Keratinocyte (primary cell): ENCODE measurements around the gene RBM34. TPM values are rescaled to one million over a fixed set of nuclear protein-coding genes. Genes with fewer than 3 reads are reported as not detected.

Source experiments
- DNase-seq: peaks from one replicate; pipeline ENCODE4 v3.0.0-alpha.2; 2011; ENCODE audit warnings: low read depth, missing footprints, low spot score
- FAIRE-seq: peaks from 2 replicates; lab custom pipeline; 2011; peaks lifted over from hg19 to GRCh38; lab: Jason Lieb, UNC
- H2AFZ ChIP-seq: 2 replicates; pipeline ENCODE4 v1.6.0; 2012; ENCODE audit warnings: low read length, control low read depth, inconsistent platforms; ENCODE audit not compliant: control insufficient read depth
- H3K27ac ChIP-seq: 2 replicates; pipeline ENCODE4 v1.5.1; 2011; ENCODE audit warnings: low read length; ENCODE audit not compliant: control insufficient read depth, insufficient read depth
- H3K27me3 ChIP-seq: 3 replicates; pipeline ENCODE4 v1.6.0; 2011; ENCODE audit warnings: low read length; ENCODE audit not compliant: control insufficient read depth, insufficient read depth; ENCODE audit errors: extremely low read depth
- H3K36me3 ChIP-seq, 2 experiments: 2 replicates in 1 of 2; 3 replicates in 1 of 2; pipeline ENCODE4 v1.5.1; 2011; ENCODE audit warnings: low read length in 2 of 2, mild to moderate bottlenecking in 1 of 2; ENCODE audit not compliant: control insufficient read depth in 2 of 2, insufficient read depth in 2 of 2; ENCODE audit errors: extremely low read depth in 1 of 2
- H3K4me1 ChIP-seq: 3 replicates; pipeline ENCODE4 v1.5.1; 2011; ENCODE audit warnings: low read length; ENCODE audit not compliant: control insufficient read depth, insufficient read depth; ENCODE audit errors: extremely low read depth
- H3K4me2 ChIP-seq: 3 replicates; pipeline ENCODE4 v1.6.0; 2011; ENCODE audit warnings: low read depth, low read length; ENCODE audit not compliant: control insufficient read depth, insufficient read depth; ENCODE audit errors: extremely low read depth
- H3K4me3 ChIP-seq, 3 experiments: fragments of 200-600 bp in 1 of 3; sonication (generic) in 1 of 3; 2 replicates in 2 of 3; 3 replicates in 1 of 3; pipeline ENCODE4 v1.5.1; 2011 to 2016; ENCODE audit warnings: low read length in 3 of 3, mild to moderate bottlenecking in 3 of 3, control low read depth in 2 of 3, inconsistent platforms in 1 of 3, low read depth in 1 of 3, mixed read lengths in 1 of 3, mixed run types in 1 of 3, moderate library complexity in 1 of 3; ENCODE audit not compliant: control insufficient read depth in 2 of 3, insufficient read depth in 2 of 3; ENCODE audit errors: extremely low read depth in 1 of 3
- H3K79me2 ChIP-seq: 2 replicates; pipeline ENCODE4 v1.6.0; 2012; ENCODE audit warnings: low read length; ENCODE audit not compliant: control insufficient read depth, insufficient read depth
- H3K9ac ChIP-seq: 3 replicates; pipeline ENCODE4 v1.6.0; 2011; ENCODE audit warnings: low read length; ENCODE audit not compliant: control insufficient read depth, insufficient read depth; ENCODE audit errors: extremely low read depth
- H3K9me1 ChIP-seq: 3 replicates; pipeline ENCODE4 v1.6.0; 2011; ENCODE audit warnings: low read length; ENCODE audit not compliant: control insufficient read depth, insufficient read depth; ENCODE audit errors: extremely low read depth
- H3K9me3 ChIP-seq: 2 replicates; pipeline ENCODE4 v1.5.1; 2012; ENCODE audit warnings: low read depth, low read length; ENCODE audit not compliant: control insufficient read depth
- H4K20me1 ChIP-seq: 3 replicates; pipeline ENCODE4 v1.6.0; 2011; ENCODE audit warnings: low read length; ENCODE audit not compliant: control insufficient read depth, insufficient read depth; ENCODE audit errors: extremely low read depth
- EZH2 ChIP-seq: IDR thresholded peaks from one replicate; pipeline ENCODE4 v1.6.1; 2012; ENCODE audit warnings: inconsistent platforms, mild to moderate bottlenecking, low read length, moderate library complexity
- dilution Hi-C: fragments of 300-500 bp; cut with MboI; formaldehyde crosslinking; loops from one replicate; pipeline ENCODE4 v1.7.0; 2020; ENCODE audit warnings: low sequenced_read_pairs; ENCODE audit not compliant: extremely low pct_ligation_motif_present
- polyA plus RNA-seq, 5 experiments: library from polyadenylated mRNA; depleted of rRNA in 3 of 5; stranded (reverse) in 3 of 5; stranded (forward) in 1 of 5; unstranded in 1 of 5; fragments of >200 nt; gene quantifications; 1 replicate in 1 of 5; 2 replicates in 3 of 5; 3 replicates in 1 of 5; pipeline versions ENCODE4 v1.2.1 to v1.2.3, GENCODE V29; 2011 to 2012; ENCODE audit warnings: missing spikeins in 2 of 5, low read depth in 1 of 5, low replicate concordance in 1 of 5
- TF ChIP-seq, protein P1 (sequence below), 3 experiments: IDR thresholded peaks in 1 of 3; conservative IDR thresholded peaks in 1 of 3; optimal IDR thresholded peaks in 1 of 3; 2 replicates in 2 of 3; 3 replicates in 1 of 3; pipeline versions ENCODE3 to v1.5.1; 2011; ENCODE audit warnings: low read length in 3 of 3, mild to moderate bottlenecking in 3 of 3, moderate library complexity in 2 of 3, control low read depth in 1 of 3, inconsistent platforms in 1 of 3; ENCODE audit not compliant: insufficient read depth in 2 of 3; ENCODE audit errors: extremely low read depth in 1 of 3

The RBM34 gene
- polyA plus RNA-seq, 1 donor (not counting 4 experiments of a cell fraction or from before 2014, with no cell fraction given): 39.3 TPM

DNA sequence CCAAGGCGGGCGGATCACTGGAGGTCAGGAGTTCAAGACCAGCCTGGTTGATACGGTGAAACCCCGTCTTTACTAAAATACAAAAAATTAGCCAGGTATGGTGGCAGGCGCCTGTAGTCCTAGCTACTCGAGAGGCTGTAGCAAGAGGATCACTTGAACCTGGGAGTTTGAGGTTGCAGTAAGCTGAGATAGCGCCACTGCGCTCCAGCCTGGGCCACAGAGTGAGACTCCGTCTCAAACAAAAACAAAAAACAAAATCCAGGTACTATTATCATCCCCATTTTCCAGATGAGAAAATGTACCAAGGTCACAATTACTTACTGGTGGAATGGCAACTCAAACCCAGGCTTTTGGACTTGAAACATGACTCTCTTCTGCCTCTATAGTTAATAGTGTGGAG is 36.9 kb downstream of the RBM34 start:
- H4K20me1 ChIP-seq: peaks cover 18% of the 10 kb centered on the region
- no peak overlapping the region for H3K9ac ChIP-seq
- peaks cover 89% of the 10 kb centered on the region for H3K79me2 ChIP-seq
- H3K4me2 ChIP-seq: no peak overlapping the region
- dilution Hi-C loops: no loop called here
- H3K36me3 ChIP-seq: peaks cover 3 to 19% of the 10 kb centered on the region in 2 experiments
- H3K4me3 ChIP-seq: no peak overlapping the region
- H3K9me3 ChIP-seq: no peaks in the 10 kb centered on the region
- peaks cover 3% of the 10 kb centered on the region for H3K4me1 ChIP-seq
- H3K27me3 ChIP-seq: no peaks in the 10 kb centered on the region
- no peak for DNase-seq
- no peak for FAIRE-seq
- TF ChIP-seq, protein P1, sequence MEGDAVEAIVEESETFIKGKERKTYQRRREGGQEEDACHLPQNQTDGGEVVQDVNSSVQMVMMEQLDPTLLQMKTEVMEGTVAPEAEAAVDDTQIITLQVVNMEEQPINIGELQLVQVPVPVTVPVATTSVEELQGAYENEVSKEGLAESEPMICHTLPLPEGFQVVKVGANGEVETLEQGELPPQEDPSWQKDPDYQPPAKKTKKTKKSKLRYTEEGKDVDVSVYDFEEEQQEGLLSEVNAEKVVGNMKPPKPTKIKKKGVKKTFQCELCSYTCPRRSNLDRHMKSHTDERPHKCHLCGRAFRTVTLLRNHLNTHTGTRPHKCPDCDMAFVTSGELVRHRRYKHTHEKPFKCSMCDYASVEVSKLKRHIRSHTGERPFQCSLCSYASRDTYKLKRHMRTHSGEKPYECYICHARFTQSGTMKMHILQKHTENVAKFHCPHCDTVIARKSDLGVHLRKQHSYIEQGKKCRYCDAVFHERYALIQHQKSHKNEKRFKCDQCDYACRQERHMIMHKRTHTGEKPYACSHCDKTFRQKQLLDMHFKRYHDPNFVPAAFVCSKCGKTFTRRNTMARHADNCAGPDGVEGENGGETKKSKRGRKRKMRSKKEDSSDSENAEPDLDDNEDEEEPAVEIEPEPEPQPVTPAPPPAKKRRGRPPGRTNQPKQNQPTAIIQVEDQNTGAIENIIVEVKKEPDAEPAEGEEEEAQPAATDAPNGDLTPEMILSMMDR (optimal IDR thresholded peaks at IDR 0.05 in 1 of 3, IDR thresholded peaks at IDR 0.05 in 1 of 3, conservative IDR thresholded peaks at IDR 0.05 in 1 of 3; ENCODE audit: extremely low read depth in 1 of 3, insufficient read depth in 2 of 3, low read length in 3 of 3): no peak
- no peak for TF ChIP-seq EZH2
- no peaks in the 10 kb centered on the region for H3K9me1 ChIP-seq
- H2AFZ ChIP-seq: no peak overlapping the region
- no peak overlapping the region for H3K27ac ChIP-seq

DNA sequence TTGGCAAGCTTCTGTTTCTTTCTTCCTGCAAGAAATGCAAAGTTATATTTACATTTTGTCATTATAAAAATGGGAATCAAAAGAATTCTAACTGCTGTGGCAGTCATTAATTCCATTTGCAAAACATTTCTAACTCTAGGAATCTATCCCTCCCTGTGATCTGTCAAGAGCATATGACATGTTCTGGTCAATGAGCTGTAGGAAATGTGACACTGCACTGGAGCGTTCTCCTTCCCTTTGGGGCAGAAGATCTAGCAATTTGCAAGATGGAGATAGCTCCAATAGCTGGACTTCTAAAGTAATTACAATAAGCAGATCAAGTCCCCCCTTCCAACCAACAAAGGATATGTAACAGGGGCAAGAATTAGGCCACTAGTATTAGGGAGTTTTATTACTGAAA is 38.7 kb downstream of the RBM34 start:
- Histone ChIP-seq H3K79me2 (peaks cover 92% of the 10 kb centered on the region), H3K9me1 (no peaks in the 10 kb centered on the region), H3K9me3 (no peaks in the 10 kb centered on the region), H3K27ac (no peak overlapping the region), H3K9ac (no peak overlapping the region), H4K20me1 (peaks cover 14% of the 10 kb centered on the region), H3K36me3 (peaks cover 13 to 29% of the 10 kb centered on the region in 2 experiments), H3K4me2 (no peak overlapping the region), H2AFZ (no peak overlapping the region), H3K4me1 (no peaks in the 10 kb centered on the region), H3K27me3 (no peaks in the 10 kb centered on the region), H3K4me3 (no peak overlapping the region)
- DNase-seq (no peak), FAIRE-seq (no peak)
- TF ChIP-seq, protein P1 (optimal IDR thresholded peaks at IDR 0.05 in 1 of 3, IDR thresholded peaks at IDR 0.05 in 1 of 3, conservative IDR thresholded peaks at IDR 0.05 in 1 of 3; ENCODE audit: extremely low read depth in 1 of 3, insufficient read depth in 2 of 3, low read length in 3 of 3): no peak
- TF ChIP-seq EZH2: no peak
- dilution Hi-C loops: no loop called here
